ENCODE measurements around the gene MYO1C.
A peak's percentile ranks its signal among the peaks of the same experiment; 100 is the strongest.

- TF ChIP-seq CTCF (IDR thresholded peaks at IDR 0.05 in 8 of 11, conservative IDR thresholded peaks at IDR 0.05 in 3 of 11): no peak
- TF ChIP-seq POLR2A (IDR thresholded peaks at IDR 0.05): no peak
- TF ChIP-seq POLR2AphosphoS5 (IDR thresholded peaks at IDR 0.05): peak in 1 of 3 donors; percentile 4
Observed at GRCh38 chr17:1440921-1441320, 51.6 kb downstream of the MYO1C start.

Data from spleen (tissue), 7 donors.